ENCODE data around the gene PRR29. TPM values are rescaled to one million over a fixed set of nuclear protein-coding genes. Genes with fewer than 3 reads are reported as not detected.

PRR29 gene
- total RNA-seq, 1 experiment from 2014 or later, result 0.85 TPM

- no peak overlapping the region for H3K4me3 Mint-ChIP-seq
- no peaks in the 10 kb centered on the region for H3K36me3 Mint-ChIP-seq
- ATAC-seq, result no peak
- TF ChIP-seq GTF2I (CRISPR knock-in tag; conservative IDR thresholded peaks at IDR 0.05), result no peak
- TF ChIP-seq HMGA2 (CRISPR knock-in tag; IDR thresholded peaks at IDR 0.05), result no peak
- no peak for TF ChIP-seq ZNF121 (CRISPR knock-in tag; IDR thresholded peaks at IDR 0.05)
- TF ChIP-seq RELA (CRISPR knock-in tag; IDR thresholded peaks at IDR 0.05; ENCODE audit: borderline replicate concordance), result no peak
- no peak for TF ChIP-seq ETV6 (CRISPR knock-in tag; IDR thresholded peaks at IDR 0.05)
- TF ChIP-seq ELF4 (CRISPR knock-in tag; IDR thresholded peaks at IDR 0.05; ENCODE audit: low read depth), result no peak
- no peak for TF ChIP-seq USF2 (CRISPR knock-in tag; IDR thresholded peaks at IDR 0.05)
- no peak for TF ChIP-seq CTCF (IDR thresholded peaks at IDR 0.05)
- no peak for TF ChIP-seq ZNF512 (CRISPR knock-in tag; IDR thresholded peaks at IDR 0.05; ENCODE audit: borderline replicate concordance)
- TF ChIP-seq, protein P1, sequence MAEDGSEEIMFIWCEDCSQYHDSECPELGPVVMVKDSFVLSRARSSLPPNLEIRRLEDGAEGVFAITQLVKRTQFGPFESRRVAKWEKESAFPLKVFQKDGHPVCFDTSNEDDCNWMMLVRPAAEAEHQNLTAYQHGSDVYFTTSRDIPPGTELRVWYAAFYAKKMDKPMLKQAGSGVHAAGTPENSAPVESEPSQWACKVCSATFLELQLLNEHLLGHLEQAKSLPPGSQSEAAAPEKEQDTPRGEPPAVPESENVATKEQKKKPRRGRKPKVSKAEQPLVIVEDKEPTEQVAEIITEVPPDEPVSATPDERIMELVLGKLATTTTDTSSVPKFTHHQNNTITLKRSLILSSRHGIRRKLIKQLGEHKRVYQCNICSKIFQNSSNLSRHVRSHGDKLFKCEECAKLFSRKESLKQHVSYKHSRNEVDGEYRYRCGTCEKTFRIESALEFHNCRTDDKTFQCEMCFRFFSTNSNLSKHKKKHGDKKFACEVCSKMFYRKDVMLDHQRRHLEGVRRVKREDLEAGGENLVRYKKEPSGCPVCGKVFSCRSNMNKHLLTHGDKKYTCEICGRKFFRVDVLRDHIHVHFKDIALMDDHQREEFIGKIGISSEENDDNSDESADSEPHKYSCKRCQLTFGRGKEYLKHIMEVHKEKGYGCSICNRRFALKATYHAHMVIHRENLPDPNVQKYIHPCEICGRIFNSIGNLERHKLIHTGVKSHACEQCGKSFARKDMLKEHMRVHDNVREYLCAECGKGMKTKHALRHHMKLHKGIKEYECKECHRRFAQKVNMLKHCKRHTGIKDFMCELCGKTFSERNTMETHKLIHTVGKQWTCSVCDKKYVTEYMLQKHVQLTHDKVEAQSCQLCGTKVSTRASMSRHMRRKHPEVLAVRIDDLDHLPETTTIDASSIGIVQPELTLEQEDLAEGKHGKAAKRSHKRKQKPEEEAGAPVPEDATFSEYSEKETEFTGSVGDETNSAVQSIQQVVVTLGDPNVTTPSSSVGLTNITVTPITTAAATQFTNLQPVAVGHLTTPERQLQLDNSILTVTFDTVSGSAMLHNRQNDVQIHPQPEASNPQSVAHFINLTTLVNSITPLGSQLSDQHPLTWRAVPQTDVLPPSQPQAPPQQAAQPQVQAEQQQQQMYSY (CRISPR knock-in tag; IDR thresholded peaks at IDR 0.05), result no peak
- no peak for TF ChIP-seq ZBTB21 (CRISPR knock-in tag; IDR thresholded peaks at IDR 0.05; ENCODE audit: borderline replicate concordance)
- no peak for TF ChIP-seq ZNF425 (CRISPR knock-in tag; conservative IDR thresholded peaks at IDR 0.05)
- no peak for TF ChIP-seq PRRX2 (CRISPR knock-in tag; IDR thresholded peaks at IDR 0.05)
- no peak for TF ChIP-seq CREB1 (CRISPR knock-in tag; IDR thresholded peaks at IDR 0.05)
- no peak for TF ChIP-seq ZNF281 (CRISPR knock-in tag; IDR thresholded peaks at IDR 0.05)
- no peak for TF ChIP-seq ZNF396 (CRISPR knock-in tag; IDR thresholded peaks at IDR 0.05; ENCODE audit: borderline replicate concordance)
- TF ChIP-seq GRHL2 (CRISPR knock-in tag; IDR thresholded peaks at IDR 0.05; ENCODE audit: insufficient replicate concordance, severe bottlenecking), result no peak
- H3K4me1 Mint-ChIP-seq, result peaks cover 8% of the 10 kb centered on the region
- H3K27me3 Mint-ChIP-seq (ENCODE audit: low read depth), result peaks cover 13% of the 10 kb centered on the region
- CTCF ChIA-PET, result interaction anchor here (1.0 to 1.4 kb wide), 2 partner anchors 103 to 158 kb away, joined by 3 to 5 read pairs; partner anchors contain the start of gene GH1
- peaks cover 2% of the 10 kb centered on the region for H3K9me3 Mint-ChIP-seq
- POLR2A ChIA-PET, result interaction anchor here (0.6 kb wide), 1 partner anchor 105 kb away, joined by 3 read pairs; no protein-coding TSS in a partner anchor
- no peak overlapping the region for H3K27ac Mint-ChIP-seq
- no peak for DNase-seq (ENCODE audit: low spot score)
Measured at GRCh38 chr17:64022611-64023063, 24.5 kb downstream of the PRR29 start.

All from WTC11 (cell line).